ENCODE data around the gene TM9SF4.

- TF ChIP-seq, protein P1, sequence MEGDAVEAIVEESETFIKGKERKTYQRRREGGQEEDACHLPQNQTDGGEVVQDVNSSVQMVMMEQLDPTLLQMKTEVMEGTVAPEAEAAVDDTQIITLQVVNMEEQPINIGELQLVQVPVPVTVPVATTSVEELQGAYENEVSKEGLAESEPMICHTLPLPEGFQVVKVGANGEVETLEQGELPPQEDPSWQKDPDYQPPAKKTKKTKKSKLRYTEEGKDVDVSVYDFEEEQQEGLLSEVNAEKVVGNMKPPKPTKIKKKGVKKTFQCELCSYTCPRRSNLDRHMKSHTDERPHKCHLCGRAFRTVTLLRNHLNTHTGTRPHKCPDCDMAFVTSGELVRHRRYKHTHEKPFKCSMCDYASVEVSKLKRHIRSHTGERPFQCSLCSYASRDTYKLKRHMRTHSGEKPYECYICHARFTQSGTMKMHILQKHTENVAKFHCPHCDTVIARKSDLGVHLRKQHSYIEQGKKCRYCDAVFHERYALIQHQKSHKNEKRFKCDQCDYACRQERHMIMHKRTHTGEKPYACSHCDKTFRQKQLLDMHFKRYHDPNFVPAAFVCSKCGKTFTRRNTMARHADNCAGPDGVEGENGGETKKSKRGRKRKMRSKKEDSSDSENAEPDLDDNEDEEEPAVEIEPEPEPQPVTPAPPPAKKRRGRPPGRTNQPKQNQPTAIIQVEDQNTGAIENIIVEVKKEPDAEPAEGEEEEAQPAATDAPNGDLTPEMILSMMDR (IDR thresholded peaks at IDR 0.05): peak; percentile 1 to 41 (median 30)
- no peak for TF ChIP-seq POLR2A (IDR thresholded peaks at IDR 0.05)
These were observed 45.8 kb downstream of the TM9SF4 start for GRCh38 chr20:32155017-32155981.

Data from uterus (tissue), 2 donors.